Measurements from ENCODE around the gene MYOM3.

Gene MYOM3

GRCh38 chr1:24097663-24098062 is 14.3 kb downstream of the MYOM3 start:
- DNase-seq (ENCODE audit: insufficient read length, low spot score) (no peak), FAIRE-seq (no peak)
- no peak for TF ChIP-seq CTCF (IDR thresholded peaks at IDR 0.05; ENCODE audit: insufficient read depth, missing control alignments)

- FAIRE-seq = no peak
- no peak for TF ChIP-seq CTCF (IDR thresholded peaks at IDR 0.05; ENCODE audit: insufficient read depth, missing control alignments)
- DNase-seq (ENCODE audit: insufficient read length, low spot score) = no peak
Measured at GRCh38 chr1:24096739-24097103, 15.2 kb downstream of the MYOM3 start.

GRCh38 chr1:24096009-24096738 is 15.8 kb downstream of the MYOM3 start:
- DNase-seq (ENCODE audit: insufficient read length, low spot score) = no peak
- no peak for TF ChIP-seq CTCF (IDR thresholded peaks at IDR 0.05; ENCODE audit: insufficient read depth, missing control alignments)
- no peak for FAIRE-seq

GRCh38 chr1:24095140-24095859 is 16.6 kb downstream of the MYOM3 start:
- TF ChIP-seq CTCF (IDR thresholded peaks at IDR 0.05; ENCODE audit: insufficient read depth, missing control alignments) = no peak
- FAIRE-seq = no peak

GRCh38 chr1:24094554-24094953 is 17.4 kb downstream of the MYOM3 start:
- no peak for TF ChIP-seq CTCF (IDR thresholded peaks at IDR 0.05; ENCODE audit: insufficient read depth, missing control alignments)
- DNase-seq (ENCODE audit: insufficient read length, low spot score) (no peak), FAIRE-seq (no peak)

More at GRCh38 chr1:24095140-24095859, 16.6 kb downstream of the MYOM3 start:
- DNase-seq (ENCODE audit: insufficient read length, low spot score) = no peak

- FAIRE-seq = no peak
- no peak for TF ChIP-seq CTCF (IDR thresholded peaks at IDR 0.05; ENCODE audit: insufficient read depth, missing control alignments)
- DNase-seq (ENCODE audit: insufficient read length, low spot score) = no peak
Measured at GRCh38 chr1:24093732-24094131, 18.2 kb downstream of the MYOM3 start.

- no peak for FAIRE-seq
- no peak for TF ChIP-seq CTCF (IDR thresholded peaks at IDR 0.05; ENCODE audit: insufficient read depth, missing control alignments)
- DNase-seq (ENCODE audit: insufficient read length, low spot score) = no peak
Measured at GRCh38 chr1:24092979-24093378, 19.0 kb downstream of the MYOM3 start.
